HG03066 (cell line): ENCODE results near the gene CCDC92.

ENCODE experiments used
- ATAC-seq: cut with Tn5 transposase; IDR thresholded peaks from one replicate; pipeline ENCODE4 v1.9.1; 2021; ENCODE audit warnings: low read depth; ENCODE audit not compliant: unreplicated experiment

The CCDC92 gene

GRCh38 chr12:124002021-124002644 is 29.5 kb upstream of the CCDC92 start:
- ATAC-seq, result no peak

GRCh38 chr12:124001343-124001742 is 28.7 kb upstream of the CCDC92 start:
- ATAC-seq, result no peak

GRCh38 chr12:124000111-124000510 is 27.5 kb upstream of the CCDC92 start:
- no peak for ATAC-seq

- no peak for ATAC-seq
Measured at GRCh38 chr12:123998991-123999359, 26.3 kb upstream of the CCDC92 start.

GRCh38 chr12:123998344-123998990 is 25.8 kb upstream of the CCDC92 start:
- ATAC-seq, result no peak

- ATAC-seq, result no peak
Measured at GRCh38 chr12:123997908-123998307, 25.3 kb upstream of the CCDC92 start.

GRCh38 chr12:123997033-123997822 is 24.6 kb upstream of the CCDC92 start:
- ATAC-seq, result no peak

GRCh38 chr12:123996581-123996980 is 23.9 kb upstream of the CCDC92 start:
- no peak for ATAC-seq

- no peak for ATAC-seq
Measured at GRCh38 chr12:123995023-123995748, 22.6 kb upstream of the CCDC92 start.

- no peak for ATAC-seq
Measured at GRCh38 chr12:123992118-123992825, 19.6 kb upstream of the CCDC92 start.

- ATAC-seq, result no peak
Measured at GRCh38 chr12:123991372-123991951, 18.8 kb upstream of the CCDC92 start.

- ATAC-seq, result no peak
Measured at GRCh38 chr12:123990511-123990910, 17.9 kb upstream of the CCDC92 start.

- ATAC-seq, result no peak
Measured at GRCh38 chr12:123989753-123990152, 17.1 kb upstream of the CCDC92 start.

GRCh38 chr12:123989168-123989567 is 16.5 kb upstream of the CCDC92 start:
- ATAC-seq, result no peak

GRCh38 chr12:123987022-123987421 is 14.4 kb upstream of the CCDC92 start:
- ATAC-seq, result no peak

GRCh38 chr12:123986374-123986965 is 13.8 kb upstream of the CCDC92 start:
- ATAC-seq, result no peak

- no peak for ATAC-seq
Measured at GRCh38 chr12:123984903-123985302, 12.3 kb upstream of the CCDC92 start.

GRCh38 chr12:123983822-123984485 is 11.3 kb upstream of the CCDC92 start:
- no peak for ATAC-seq

- no peak for ATAC-seq
Measured at GRCh38 chr12:123982269-123982668, 9.6 kb upstream of the CCDC92 start.
